HepG2 (cell line): ENCODE measurements around the gene CCDC91. TPM values are rescaled to one million over a fixed set of nuclear protein-coding genes. Genes with fewer than 3 reads are reported as not detected.

Experiments used
- ATAC-seq: fragments of 200-7000 bp; cut with Tn5 transposase; 3 replicates; pipeline ENCODE4 v1.9.1; 2020; ENCODE audit warnings: mild to moderate bottlenecking, moderate library complexity
- BruUV-seq: library from RNA; stranded (reverse); fragments of 400-500 nt; replicated peaks from 2 replicates; lab custom pipeline; 2021; lab: Mats Ljungman, UMichigan
- CTCF ChIA-PET: fragments of 300-600 bp; formaldehyde crosslinking; extraction: SDS; loops from one replicate; lab custom pipeline; 2021; ENCODE audit warnings: low total read pairs, inconsistent platforms, low intra/inter-chr PET ratio; lab: Yijun Ruan, JAX
- POLR2A ChIA-PET: fragments of 350-600 bp; sonication (Branson Sonifier 250); formaldehyde crosslinking; loops from one replicate; lab custom pipeline; 2020; ENCODE audit warnings: antibody characterized with exemption, inconsistent platforms; lab: Yijun Ruan, JAX
- DNase-seq: peaks from one replicate; pipeline ENCODE4 v3.0.0-alpha.2; 2015; ENCODE audit warnings: low spot score
- FAIRE-seq: peaks from 3 replicates; lab custom pipeline; 2011; peaks lifted over from hg19 to GRCh38; lab: Jason Lieb, UNC
- H2AFZ ChIP-seq: one replicate; pipeline ENCODE4 v1.6.1; 2011; ENCODE audit warnings: low read length, inconsistent platforms
- H3K27ac ChIP-seq: fragments of 300-600 bp; 3 replicates; pipeline ENCODE4 v1.8.0; 2011; ENCODE audit warnings: mixed run types, mild to moderate bottlenecking, mixed read lengths, low read length, inconsistent platforms; ENCODE audit not compliant: insufficient read depth; ENCODE audit errors: extremely low read length
- H3K27me3 ChIP-seq, 2 experiments: fragments of 200-600 bp in 1 of 2; 2 replicates in 1 of 2; 3 replicates in 1 of 2; pipeline versions ENCODE4 v1.6.0 to v1.8.0; 2011; ENCODE audit warnings: low read length in 2 of 2, mild to moderate bottlenecking in 2 of 2, moderate library complexity in 2 of 2, inconsistent platforms in 1 of 2; ENCODE audit not compliant: insufficient read depth in 2 of 2, control insufficient read depth in 1 of 2
- H3K36me3 ChIP-seq, 2 experiments: fragments of 200-600 bp in 1 of 2; replicated peaks in 1 of 2; 2 replicates in 1 of 2; 3 replicates in 1 of 2; pipeline versions ENCODE4 v1.5.1 to v1.8.0; 2011; ENCODE audit warnings: low read length in 2 of 2, inconsistent platforms in 1 of 2; ENCODE audit not compliant: insufficient read depth in 2 of 2, control insufficient read depth in 1 of 2
- H3K4me1 ChIP-seq: 2 replicates; pipeline ENCODE4 v1.5.1; 2012; ENCODE audit warnings: low read length, inconsistent platforms; ENCODE audit not compliant: insufficient read depth
- H3K4me2 ChIP-seq: 2 replicates; pipeline ENCODE4 v1.6.0; 2011; ENCODE audit warnings: low read depth, low read length, inconsistent platforms
- H3K4me3 ChIP-seq, 3 experiments: fragments of 200-600 bp in 1 of 3; sonication (generic), shearing (Covaris generic) in 1 of 3; replicated peaks in 1 of 3; 2 replicates each; pipeline ENCODE4 v1.5.1; 2011 to 2016; ENCODE audit warnings: low read length in 3 of 3, inconsistent platforms in 2 of 3, low read depth in 2 of 3, mild to moderate bottlenecking in 2 of 3, control low read depth in 1 of 3, mixed read lengths in 1 of 3; ENCODE audit not compliant: insufficient read depth in 1 of 3
- H3K79me2 ChIP-seq: one replicate; pipeline ENCODE4 v1.6.1; 2011; ENCODE audit warnings: low read length, inconsistent platforms; ENCODE audit not compliant: insufficient read depth
- H3K9ac ChIP-seq: 2 replicates; pipeline ENCODE4 v1.6.0; 2011; ENCODE audit warnings: mild to moderate bottlenecking, low read depth, low read length, inconsistent platforms; ENCODE audit not compliant: insufficient read depth
- H3K9me3 ChIP-seq: 2 replicates; pipeline ENCODE4 v1.5.1; 2012; ENCODE audit warnings: mild to moderate bottlenecking, low read length
- H4K20me1 ChIP-seq: 2 replicates; pipeline ENCODE4 v1.6.0; 2011; ENCODE audit warnings: inconsistent platforms, mild to moderate bottlenecking, low read length, moderate library complexity; ENCODE audit not compliant: insufficient read depth
- KLF12 ChIP-seq: sonication (generic); formaldehyde crosslinking; IDR thresholded peaks from 2 replicates; pipeline ENCODE4 v1.4.0; 2020; ENCODE audit warnings: missing genetic modification reagents, borderline replicate concordance
- KLF16 ChIP-seq, 2 experiments: sonication (generic) in 1 of 2; formaldehyde crosslinking in 1 of 2; IDR thresholded peaks; 2 replicates each; pipeline versions ENCODE4 v1.6.1 to v1.8.0; 2016 to 2023; ENCODE audit warnings: missing genetic modification reagents in 2 of 2, missing compliant biosample characterization in 1 of 2
- NCOA1 ChIP-seq: sonication (generic); formaldehyde crosslinking; IDR thresholded peaks from 2 replicates; pipeline ENCODE4 v1.9.0; 2021; ENCODE audit warnings: missing genetic modification reagents
- RNF2 ChIP-seq: fragments of 450-650 bp; conservative IDR thresholded peaks from 2 replicates; pipeline ENCODE4 v1.6.1; 2016; ENCODE audit warnings: low read depth
- ZBTB1 ChIP-seq: sonication (generic); formaldehyde crosslinking; IDR thresholded peaks from 2 replicates; pipeline ENCODE4 v1.4.0; 2020; ENCODE audit warnings: missing genetic modification reagents, borderline replicate concordance
- ZFY ChIP-seq: sonication (generic); formaldehyde crosslinking; IDR thresholded peaks from 2 replicates; pipeline ENCODE4 v1.4.0; 2020; ENCODE audit warnings: missing genetic modification reagents
- WGBS: methylation state at CpG from one replicate; pipeline ENCODE4 v1.1.6; 2017; ENCODE audit warnings: low lambda C conversion rate; 5-methylcytosine and 5-hydroxymethylcytosine counted together
- in situ Hi-C: cut with HindIII; loops from 2 replicates; pipeline ENCODE4 v1.10.0; 2017; ENCODE audit warnings: low pct_unique_long_range_greater_than_20kb; ENCODE audit not compliant: extremely low pct_ligation_motif_present
- intact Hi-C: fragments of 100-400 bp; cut with micrococcal nuclease; formaldehyde crosslinking; loops from one replicate; pipeline ENCODE4 v1.10.0; 2022; ENCODE audit not compliant: unreplicated experiment
- polyA plus RNA-seq, 8 experiments: library from polyadenylated mRNA; depleted of rRNA in 3 of 8; stranded (reverse) in 7 of 8; unstranded in 1 of 8; fragments of >200 nt; fragmentation: Illumina TruSeq in 4 of 8; extraction: Trizol in 4 of 8; gene quantifications; 2 replicates each; pipeline versions ENCODE4 v1.2.1 to v1.2.3, GENCODE V29; 2011 to 2016; ENCODE audit warnings: low read depth in 4 of 8, missing spikeins in 1 of 8, mixed read lengths in 1 of 8; ENCODE audit not compliant: insufficient read depth in 1 of 8
- total RNA-seq, 5 experiments: library from RNA; depleted of rRNA; stranded (reverse); fragments of >200 nt; fragmentation: Illumina TruSeq; extraction: Trizol; gene quantifications; 2 replicates each; pipeline ENCODE4 v1.2.3, GENCODE V29; 2016; ENCODE audit warnings: low read depth in 1 of 5

CCDC91 gene
- total and polyA plus RNA-seq, 2 of the 13 experiments (the other 11 are each of a cell fraction or from before 2014, with no cell fraction given) = 9.8 to 15.8 TPM

DNA sequence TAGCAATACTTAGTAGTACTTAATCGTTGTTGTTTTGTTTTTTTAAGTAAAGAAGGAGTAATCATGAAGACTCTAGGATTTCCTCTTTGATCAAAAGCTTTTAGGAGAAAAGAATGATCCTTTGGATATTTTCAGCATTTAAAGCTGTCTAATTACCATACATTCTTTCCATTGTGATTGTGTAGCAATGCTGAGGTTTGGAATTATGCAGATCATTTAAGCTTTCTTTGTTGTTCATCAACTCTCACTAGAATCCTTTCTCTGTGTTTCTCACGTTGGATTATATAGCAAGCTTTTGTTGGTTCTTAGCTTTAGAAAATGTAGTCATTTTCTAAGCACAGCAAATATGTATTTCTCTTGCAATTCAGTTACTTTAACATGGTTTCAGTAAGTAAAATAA lies 25.8 kb downstream of the CCDC91 start:
- in situ Hi-C loops (no loop called here), intact Hi-C loops (no loop called here)
- Histone ChIP-seq H3K79me2 (no peaks in the 10 kb centered on the region), H2AFZ (no peak overlapping the region), H3K4me1 (no peaks in the 10 kb centered on the region), H3K9me3 (peaks cover 4% of the 10 kb centered on the region; the same call in 1 of the 2 replicates), H3K9ac (no peak overlapping the region), H3K4me2 (no peak overlapping the region), H3K27me3 (no peaks in the 10 kb centered on the region), H4K20me1 (no peaks in the 10 kb centered on the region), H3K4me3 (no peak overlapping the region), H3K36me3 (no peaks in the 10 kb centered on the region), H3K27ac (no peak overlapping the region)
- 42% methylated on average over 2 of the region's 2 CpGs for WGBS
- CTCF ChIA-PET = no interaction called here
- DNase-seq = no peak
- no TSS peak for BruUV-seq
- no peak for TF ChIP-seq ZFY (CRISPR knock-in tag)
- no peak for FAIRE-seq
- no peak for ATAC-seq
- POLR2A ChIA-PET = no interaction called here

DNA sequence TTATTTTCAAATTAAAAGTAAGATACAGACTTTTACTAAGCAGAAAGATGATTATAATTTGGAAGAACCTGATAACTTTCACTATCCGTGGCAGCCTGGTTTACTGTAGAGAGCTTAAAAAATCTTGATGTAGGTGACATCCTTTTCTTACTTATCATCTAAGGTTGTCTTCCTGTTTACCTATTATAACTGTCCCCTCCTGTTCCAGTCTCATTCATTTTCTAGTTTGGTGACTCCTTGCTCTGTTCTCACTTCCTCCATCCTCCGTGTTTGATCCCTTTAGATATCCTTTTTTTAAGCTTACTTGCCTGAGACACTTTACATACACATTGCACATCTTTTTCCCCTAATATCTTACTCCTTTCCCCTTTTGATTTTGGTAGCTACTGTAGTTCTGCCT lies 27.5 kb downstream of the CCDC91 start:
- no peak overlapping the region for H2AFZ ChIP-seq
- no peaks in the 10 kb centered on the region for H3K79me2 ChIP-seq
- no peaks in the 10 kb centered on the region for H3K27me3 ChIP-seq
- 0 out of 2 replicates have a peak, but pooled peaks cover 4% of the 10 kb centered on the region for H3K9me3 ChIP-seq
- DNase-seq = no peak
- no peaks in the 10 kb centered on the region for H3K36me3 ChIP-seq
- BruUV-seq = no TSS peak
- H3K27ac ChIP-seq = no peak overlapping the region
- WGBS = 83% methylated on average over 2 of the region's 2 CpGs
- ChIA-PET POLR2A (no interaction called here), CTCF (no interaction called here)
- H4K20me1 ChIP-seq = no peaks in the 10 kb centered on the region
- no peak overlapping the region for H3K4me2 ChIP-seq
- H3K4me1 ChIP-seq = no peaks in the 10 kb centered on the region
- no peak overlapping the region for H3K9ac ChIP-seq
- no peak for FAIRE-seq
- in situ Hi-C loops (no loop called here), intact Hi-C loops (no loop called here)
- no peak for ATAC-seq
- H3K4me3 ChIP-seq = no peak overlapping the region
- TF ChIP-seq KLF16 (CRISPR knock-in tag; IDR thresholded peaks at IDR 0.05) = no peak
- no peak for TF ChIP-seq KLF12 (CRISPR knock-in tag)
- no peak for TF ChIP-seq RNF2
- no peak for TF ChIP-seq ZBTB1
- no peak for TF ChIP-seq NCOA1 (CRISPR knock-in tag)
